HCT116 (cell line): ENCODE measurements around the gene RGS11. TPM values are rescaled to one million over a fixed set of nuclear protein-coding genes. Genes with fewer than 3 reads are reported as not detected.

Experiments used
- ATAC-seq: fragments of 200-7000 bp; cut with Tn5 transposase; 2 replicates; pipeline ENCODE4 v1.9.1; 2020; ENCODE audit warnings: mild to moderate bottlenecking, moderate library complexity
- BruUV-seq: library from RNA; stranded (reverse); fragments of 400-500 nt; replicated peaks from 2 replicates; lab custom pipeline; 2021; lab: Mats Ljungman, UMichigan
- CTCF ChIA-PET: fragments of 300-600 bp; sonication (Branson Sonifier 250); formaldehyde crosslinking; loops from one replicate; lab custom pipeline; 2021; ENCODE audit warnings: antibody characterized with exemption; lab: Charles Lee
- POLR2A ChIA-PET: fragments of 300-600, 350-600 bp; sonication (Branson Sonifier 250); formaldehyde crosslinking; loops from one replicate; lab custom pipeline; 2021; ENCODE audit warnings: antibody characterized with exemption; lab: Charles Lee
- RAD21 ChIA-PET, 2 experiments: fragments of 300-600 bp; sonication (Branson Sonifier 250); formaldehyde crosslinking; loops; one replicate each; lab custom pipeline; 2023; ENCODE audit warnings: low total read pairs in 2 of 2; ENCODE audit not compliant: uncharacterized antibody in 2 of 2, unreplicated experiment in 2 of 2, low non-redundant PET in 1 of 2; lab: Charles Lee
- DNase-seq: peaks from one replicate; pipeline ENCODE4 v3.0.0-alpha.2; 2010; ENCODE audit warnings: low read depth, low spot score
- H2AFZ ChIP-seq: fragments of 200-600 bp; shearing (Covaris generic), sonication (generic); 2 replicates; pipeline ENCODE4 v1.6.1; 2017; ENCODE audit warnings: low read depth, mixed run types, mixed read lengths, antibody characterized with exemption, low read length; ENCODE audit not compliant: poor library complexity, severe bottlenecking
- H3K27ac ChIP-seq: 2 replicates; pipeline ENCODE4 v1.5.1; 2012; ENCODE audit warnings: low read depth, low read length
- H3K27me3 ChIP-seq: fragments of 200-600 bp; sonication (generic); 2 replicates; pipeline ENCODE4 v1.6.1; 2016; ENCODE audit warnings: mixed run types, low read length, mixed read lengths; ENCODE audit not compliant: insufficient read depth
- H3K36me3 ChIP-seq, 2 experiments: fragments of 200-500 bp in 1 of 2; fragments of 200-600 bp in 1 of 2; sonication (Bioruptor generic) in 1 of 2; sonication (generic) in 1 of 2; 2 replicates each; pipeline versions ENCODE4 v1.5.1 to v1.6.1; 2014 to 2016; ENCODE audit warnings: low read length in 2 of 2, inconsistent platforms in 1 of 2, mixed read lengths in 1 of 2, mixed run types in 1 of 2; ENCODE audit not compliant: insufficient read depth in 2 of 2, control insufficient read depth in 1 of 2
- H3K4me1 ChIP-seq, 2 experiments: fragments of 200-600 bp in 1 of 2; sonication (generic) in 1 of 2; 2 replicates each; pipeline versions ENCODE4 v1.5.1 to v1.6.1; 2012 to 2017; ENCODE audit warnings: low read length in 2 of 2, inconsistent platforms in 1 of 2, mild to moderate bottlenecking in 1 of 2, mixed read lengths in 1 of 2, mixed run types in 1 of 2, moderate library complexity in 1 of 2; ENCODE audit not compliant: insufficient read depth in 2 of 2, control insufficient read depth in 1 of 2
- H3K4me2 ChIP-seq: fragments of 200-600 bp; sonication (generic); 2 replicates; pipeline ENCODE4 v1.6.1; 2017; ENCODE audit warnings: mixed run types, low read length, mixed read lengths
- H3K4me3 ChIP-seq, 2 experiments: fragments of 200-600 bp in 1 of 2; sonication (generic) in 1 of 2; replicated peaks in 1 of 2; 2 replicates each; pipeline ENCODE4 v1.5.1; 2011 to 2016; ENCODE audit warnings: low read length in 2 of 2, control low read depth in 1 of 2, low read depth in 1 of 2, mild to moderate bottlenecking in 1 of 2, mixed read lengths in 1 of 2, mixed run types in 1 of 2
- H3K79me2 ChIP-seq: fragments of 200-600 bp; sonication (generic); 2 replicates; pipeline ENCODE4 v1.6.1; 2017; ENCODE audit warnings: mild to moderate bottlenecking, mixed run types, low read length, moderate library complexity, mixed read lengths; ENCODE audit not compliant: insufficient read depth
- H3K9ac ChIP-seq: fragments of 200-600 bp; sonication (generic); 2 replicates; pipeline ENCODE4 v1.6.1; 2016; ENCODE audit warnings: low read length, mixed read lengths
- H3K9me2 ChIP-seq: fragments of 200-600 bp; sonication (generic), shearing (Covaris generic); 2 replicates; pipeline ENCODE4 v1.6.1; 2017; ENCODE audit warnings: mixed run types, mild to moderate bottlenecking, moderate library complexity; ENCODE audit not compliant: insufficient read depth
- H3K9me3 ChIP-seq, 2 experiments: fragments of 200-500 bp in 1 of 2; fragments of 200-600 bp in 1 of 2; sonication (Bioruptor generic) in 1 of 2; sonication (generic) in 1 of 2; 2 replicates each; pipeline ENCODE4 v1.6.1; 2014 to 2017; ENCODE audit warnings: low read length in 2 of 2, mixed read lengths in 2 of 2, inconsistent platforms in 1 of 2, low read depth in 1 of 2, mild to moderate bottlenecking in 1 of 2, mixed run types in 1 of 2, moderate library complexity in 1 of 2; ENCODE audit not compliant: control insufficient read depth in 1 of 2, insufficient read depth in 1 of 2
- H4K20me1 ChIP-seq: fragments of 200-600 bp; sonication (generic), shearing (Covaris generic); 2 replicates; pipeline ENCODE4 v1.6.1; 2017; ENCODE audit warnings: mixed run types, mild to moderate bottlenecking, moderate library complexity; ENCODE audit not compliant: insufficient read depth
- CBX3 ChIP-seq: IDR thresholded peaks from 2 replicates; pipeline ENCODE4 v1.6.1; 2012; ENCODE audit warnings: low read depth
- CEBPB ChIP-seq: IDR thresholded peaks from 2 replicates; pipeline ENCODE4 v1.6.1; 2012; ENCODE audit warnings: low read depth
- EGR1 ChIP-seq: IDR thresholded peaks from 2 replicates; pipeline ENCODE4 v1.6.1; 2012; ENCODE audit warnings: low read depth
- ELF1 ChIP-seq: IDR thresholded peaks from 2 replicates; pipeline ENCODE4 v1.6.1; 2012; ENCODE audit warnings: low read depth, borderline replicate concordance
- EZH2 ChIP-seq: fragments of 200-600 bp; sonication (generic); IDR thresholded peaks from 2 replicates; pipeline ENCODE4 v1.6.1; 2017; ENCODE audit warnings: antibody characterized with exemption, mixed run types
- EZH2phosphoT487 ChIP-seq: fragments of 200-600 bp; IDR thresholded peaks from 2 replicates; pipeline ENCODE4 v1.6.1; 2018; ENCODE audit warnings: antibody characterized with exemption, borderline replicate concordance
- FOSL1 ChIP-seq: IDR thresholded peaks from 2 replicates; pipeline ENCODE4 v1.6.1; 2012; ENCODE audit warnings: low read depth
- POLR2A ChIP-seq: IDR thresholded peaks from 2 replicates; pipeline ENCODE4 v1.7.0; 2011; ENCODE audit warnings: borderline replicate concordance; ENCODE audit not compliant: insufficient read depth, insufficient read length; ENCODE audit errors: extremely low read depth
- RAD21 ChIP-seq: IDR thresholded peaks from 2 replicates; pipeline ENCODE4 v1.6.1; 2012; ENCODE audit warnings: low read depth, mild to moderate bottlenecking
- SIN3A ChIP-seq: IDR thresholded peaks from 2 replicates; pipeline ENCODE4 v1.6.1; 2012; ENCODE audit warnings: low read depth
- SP1 ChIP-seq: IDR thresholded peaks from 2 replicates; pipeline ENCODE4 v1.6.1; 2012; ENCODE audit warnings: low read depth
- SRF ChIP-seq: IDR thresholded peaks from 2 replicates; pipeline ENCODE4 v1.6.1; 2012; ENCODE audit warnings: low read depth
- TCF7L2 ChIP-seq: IDR thresholded peaks from 2 replicates; pipeline ENCODE4 v1.7.0; 2011; ENCODE audit warnings: borderline replicate concordance, inconsistent platforms; ENCODE audit not compliant: insufficient read depth, insufficient read length; ENCODE audit errors: extremely low read depth
- YY1 ChIP-seq: IDR thresholded peaks from 2 replicates; pipeline ENCODE4 v1.6.1; 2011; ENCODE audit warnings: low read length, low read depth, moderate library complexity, mild to moderate bottlenecking; ENCODE audit not compliant: insufficient replicate concordance; ENCODE audit errors: extremely low read depth
- ZBTB33 ChIP-seq: IDR thresholded peaks from 2 replicates; pipeline ENCODE4 v1.6.1; 2011; ENCODE audit warnings: mild to moderate bottlenecking, low read length, moderate library complexity; ENCODE audit not compliant: insufficient replicate concordance; ENCODE audit errors: extremely low read depth
- ZFX ChIP-seq: fragments of 450-650 bp; IDR thresholded peaks from 2 replicates; pipeline ENCODE4 v1.6.1; 2017
- ZNF274 ChIP-seq: fragments of 200-500 bp; sonication (Bioruptor generic); IDR thresholded peaks from 2 replicates; pipeline ENCODE4 v1.6.1; 2014; ENCODE audit warnings: mild to moderate bottlenecking, low read depth, low read length, inconsistent platforms
- intact Hi-C: fragments of 100-400 bp; cut with micrococcal nuclease; formaldehyde crosslinking; loops from 2 replicates; pipeline ENCODE4 v1.10.0; 2022
- total RNA-seq: library from RNA; stranded (reverse); gene quantifications from one replicate; pipeline ENCODE4 v1.2.1, GENCODE V29; 2021; ENCODE audit not compliant: unreplicated experiment
- TF ChIP-seq, protein P1 (sequence below): IDR thresholded peaks from 2 replicates; pipeline ENCODE4 v1.6.1; 2012
- TF ChIP-seq, protein P2 (sequence below): IDR thresholded peaks from 2 replicates; pipeline ENCODE4 v1.6.1; 2012; ENCODE audit warnings: low read depth
- TF ChIP-seq, protein P3 (sequence below), 3 experiments: fragments of 200-600 bp in 1 of 3; sonication (generic) in 1 of 3; IDR thresholded peaks in 2 of 3; conservative IDR thresholded peaks in 1 of 3; 2 replicates each; pipeline ENCODE4 v1.5.1; 2012 to 2017; ENCODE audit warnings: low read depth in 2 of 3, low read length in 2 of 3, antibody characterized with exemption in 1 of 3, borderline replicate concordance in 1 of 3, control low read depth in 1 of 3, mild to moderate bottlenecking in 1 of 3, mixed read lengths in 1 of 3, mixed run types in 1 of 3, moderate library complexity in 1 of 3; ENCODE audit not compliant: insufficient read depth in 1 of 3

RGS11 gene
- total RNA-seq, 1 experiment from 2014 or later = not detected

DNA sequence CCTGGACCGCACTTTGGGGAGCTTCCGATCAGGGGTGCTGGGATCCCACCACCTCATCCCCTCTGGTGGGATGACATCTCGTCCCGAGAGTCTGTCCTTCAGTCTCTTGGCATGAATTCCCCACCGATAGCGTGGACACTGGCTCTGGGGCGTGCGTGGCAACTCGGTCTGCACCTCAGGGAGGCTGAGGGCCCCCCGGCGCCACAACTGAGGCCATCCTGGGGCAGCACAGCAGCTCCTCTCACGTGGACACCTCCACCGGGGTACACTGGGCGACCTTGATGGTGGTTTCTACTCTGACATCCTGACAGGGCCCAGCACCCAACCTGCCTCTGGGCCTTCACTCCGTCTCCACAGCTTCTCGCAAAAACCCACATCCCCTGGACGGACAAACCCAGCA lies 15.8 kb upstream of the RGS11 start:
- intact Hi-C loops = no loop called here
- no peaks in the 10 kb centered on the region for H4K20me1 ChIP-seq
- ChIA-PET CTCF (no interaction called here), RAD21 (no interaction called here), POLR2A (no interaction called here)
- H3K36me3 ChIP-seq = no peaks in the 10 kb centered on the region
- H3K79me2 ChIP-seq = no peaks in the 10 kb centered on the region
- H3K9me3 ChIP-seq = no peaks in the 10 kb centered on the region
- H3K4me1 ChIP-seq = no peaks in the 10 kb centered on the region
- no peak overlapping the region for H3K4me3 ChIP-seq
- no peak for ATAC-seq
- no peaks in the 10 kb centered on the region for H3K27me3 ChIP-seq
- no peak overlapping the region for H2AFZ ChIP-seq
- H3K27ac ChIP-seq = no peak overlapping the region
- no peak for TF ChIP-seq ELF1
- no peak for TF ChIP-seq CBX3
- no peak for TF ChIP-seq SRF
- TF ChIP-seq ZFX = no peak
- no peak for TF ChIP-seq FOSL1
- TF ChIP-seq TCF7L2 = no peak
- no peak for TF ChIP-seq EZH2phosphoT487
- TF ChIP-seq EZH2 = no peak
- no peak for TF ChIP-seq EGR1
- TF ChIP-seq YY1 = no peak
- TF ChIP-seq, protein P1, sequence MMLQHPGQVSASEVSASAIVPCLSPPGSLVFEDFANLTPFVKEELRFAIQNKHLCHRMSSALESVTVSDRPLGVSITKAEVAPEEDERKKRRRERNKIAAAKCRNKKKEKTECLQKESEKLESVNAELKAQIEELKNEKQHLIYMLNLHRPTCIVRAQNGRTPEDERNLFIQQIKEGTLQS = no peak
- no peak for TF ChIP-seq SIN3A
- TF ChIP-seq, protein P2, sequence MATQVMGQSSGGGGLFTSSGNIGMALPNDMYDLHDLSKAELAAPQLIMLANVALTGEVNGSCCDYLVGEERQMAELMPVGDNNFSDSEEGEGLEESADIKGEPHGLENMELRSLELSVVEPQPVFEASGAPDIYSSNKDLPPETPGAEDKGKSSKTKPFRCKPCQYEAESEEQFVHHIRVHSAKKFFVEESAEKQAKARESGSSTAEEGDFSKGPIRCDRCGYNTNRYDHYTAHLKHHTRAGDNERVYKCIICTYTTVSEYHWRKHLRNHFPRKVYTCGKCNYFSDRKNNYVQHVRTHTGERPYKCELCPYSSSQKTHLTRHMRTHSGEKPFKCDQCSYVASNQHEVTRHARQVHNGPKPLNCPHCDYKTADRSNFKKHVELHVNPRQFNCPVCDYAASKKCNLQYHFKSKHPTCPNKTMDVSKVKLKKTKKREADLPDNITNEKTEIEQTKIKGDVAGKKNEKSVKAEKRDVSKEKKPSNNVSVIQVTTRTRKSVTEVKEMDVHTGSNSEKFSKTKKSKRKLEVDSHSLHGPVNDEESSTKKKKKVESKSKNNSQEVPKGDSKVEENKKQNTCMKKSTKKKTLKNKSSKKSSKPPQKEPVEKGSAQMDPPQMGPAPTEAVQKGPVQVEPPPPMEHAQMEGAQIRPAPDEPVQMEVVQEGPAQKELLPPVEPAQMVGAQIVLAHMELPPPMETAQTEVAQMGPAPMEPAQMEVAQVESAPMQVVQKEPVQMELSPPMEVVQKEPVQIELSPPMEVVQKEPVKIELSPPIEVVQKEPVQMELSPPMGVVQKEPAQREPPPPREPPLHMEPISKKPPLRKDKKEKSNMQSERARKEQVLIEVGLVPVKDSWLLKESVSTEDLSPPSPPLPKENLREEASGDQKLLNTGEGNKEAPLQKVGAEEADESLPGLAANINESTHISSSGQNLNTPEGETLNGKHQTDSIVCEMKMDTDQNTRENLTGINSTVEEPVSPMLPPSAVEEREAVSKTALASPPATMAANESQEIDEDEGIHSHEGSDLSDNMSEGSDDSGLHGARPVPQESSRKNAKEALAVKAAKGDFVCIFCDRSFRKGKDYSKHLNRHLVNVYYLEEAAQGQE = no peak
- no peak for TF ChIP-seq POLR2A
- TF ChIP-seq SP1 = no peak
- TF ChIP-seq, protein P3, sequence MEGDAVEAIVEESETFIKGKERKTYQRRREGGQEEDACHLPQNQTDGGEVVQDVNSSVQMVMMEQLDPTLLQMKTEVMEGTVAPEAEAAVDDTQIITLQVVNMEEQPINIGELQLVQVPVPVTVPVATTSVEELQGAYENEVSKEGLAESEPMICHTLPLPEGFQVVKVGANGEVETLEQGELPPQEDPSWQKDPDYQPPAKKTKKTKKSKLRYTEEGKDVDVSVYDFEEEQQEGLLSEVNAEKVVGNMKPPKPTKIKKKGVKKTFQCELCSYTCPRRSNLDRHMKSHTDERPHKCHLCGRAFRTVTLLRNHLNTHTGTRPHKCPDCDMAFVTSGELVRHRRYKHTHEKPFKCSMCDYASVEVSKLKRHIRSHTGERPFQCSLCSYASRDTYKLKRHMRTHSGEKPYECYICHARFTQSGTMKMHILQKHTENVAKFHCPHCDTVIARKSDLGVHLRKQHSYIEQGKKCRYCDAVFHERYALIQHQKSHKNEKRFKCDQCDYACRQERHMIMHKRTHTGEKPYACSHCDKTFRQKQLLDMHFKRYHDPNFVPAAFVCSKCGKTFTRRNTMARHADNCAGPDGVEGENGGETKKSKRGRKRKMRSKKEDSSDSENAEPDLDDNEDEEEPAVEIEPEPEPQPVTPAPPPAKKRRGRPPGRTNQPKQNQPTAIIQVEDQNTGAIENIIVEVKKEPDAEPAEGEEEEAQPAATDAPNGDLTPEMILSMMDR (IDR thresholded peaks at IDR 0.05 in 2 of 3, conservative IDR thresholded peaks at IDR 0.05 in 1 of 3; ENCODE audit: borderline replicate concordance in 1 of 3, insufficient read depth in 1 of 3, low read depth in 2 of 3, low read length in 2 of 3) = no peak
- TF ChIP-seq ZBTB33 = no peak
- no peak for TF ChIP-seq CEBPB
- TF ChIP-seq RAD21 = no peak
- no peak for TF ChIP-seq ZNF274
- no peak for DNase-seq
- no peaks in the 10 kb centered on the region for H3K9me2 ChIP-seq
- BruUV-seq = no TSS peak
- H3K4me2 ChIP-seq = no peak overlapping the region
- H3K9ac ChIP-seq = no peak overlapping the region
